Naive thymus-derived CD8-positive, alpha-beta T cell (primary cell): ENCODE data around the gene LRRC63. TPM values are rescaled to one million over a fixed set of nuclear protein-coding genes. Genes with fewer than 3 reads are reported as not detected.

Source experiments
- polyA plus RNA-seq, 3 donors: library from polyadenylated mRNA; unstranded; fragments of 300-500 nt; fragmentation: Illumina TruSeq; gene quantifications; one replicate each; pipeline ENCODE4 v1.2.3, GENCODE V29; 2021
- total RNA-seq, 8 experiments: library from RNA in 2 of 8; stranded (reverse) in 2 of 8; gene quantifications; one replicate each; pipeline ENCODE4 v1.2.3 and lab custom pipeline; 2021 to 2026

LRRC63 gene
- total and polyA plus RNA-seq, 5 experiments from 2014 or later: 0.22 to 0.62 (median 0.37) TPM; not detected in 1

Other genes starting within 250 kb of the LRRC63 start
- 10 to 100 TPM; 56.2 to 70.8 TPM for gene ZC3H13, start 159.2 kb upstream of the LRRC63 start, total RNA-seq
- gene ZC3H13, start 159.2 kb upstream of the LRRC63 start, polyA plus RNA-seq: 10 to 100 TPM; 21.2 to 48.4 (median 35.9) TPM
- gene CPB2, start 106.9 kb upstream of the LRRC63 start, total RNA-seq: not detected
- under 1 TPM in 1 of 3 donors, not detected in 2; 0.12 TPM for gene CPB2, start 106.9 kb upstream of the LRRC63 start, polyA plus RNA-seq
- gene LCP1, start 29.8 kb upstream of the LRRC63 start, total RNA-seq: 100 to 1,000 TPM; 391 to 409 TPM
- gene LCP1, start 29.8 kb upstream of the LRRC63 start, polyA plus RNA-seq: 1,000 to 10,000 TPM in 1 of 3 donors, 100 to 1,000 TPM in 2; 834 to 1,034 (median 852) TPM
- 10 to 100 TPM in 1 of 2 experiments, 1 to 10 TPM in 1; 9.7 to 10.6 TPM for gene RUBCNL, start 175.3 kb downstream of the LRRC63 start, total RNA-seq
- gene RUBCNL, start 175.3 kb downstream of the LRRC63 start, polyA plus RNA-seq: under 1 TPM in 2 of 3 donors, not detected in 1; 0.12 to 0.57 TPM